ENCODE data around the gene RAB37.

Gene RAB37

DNA sequence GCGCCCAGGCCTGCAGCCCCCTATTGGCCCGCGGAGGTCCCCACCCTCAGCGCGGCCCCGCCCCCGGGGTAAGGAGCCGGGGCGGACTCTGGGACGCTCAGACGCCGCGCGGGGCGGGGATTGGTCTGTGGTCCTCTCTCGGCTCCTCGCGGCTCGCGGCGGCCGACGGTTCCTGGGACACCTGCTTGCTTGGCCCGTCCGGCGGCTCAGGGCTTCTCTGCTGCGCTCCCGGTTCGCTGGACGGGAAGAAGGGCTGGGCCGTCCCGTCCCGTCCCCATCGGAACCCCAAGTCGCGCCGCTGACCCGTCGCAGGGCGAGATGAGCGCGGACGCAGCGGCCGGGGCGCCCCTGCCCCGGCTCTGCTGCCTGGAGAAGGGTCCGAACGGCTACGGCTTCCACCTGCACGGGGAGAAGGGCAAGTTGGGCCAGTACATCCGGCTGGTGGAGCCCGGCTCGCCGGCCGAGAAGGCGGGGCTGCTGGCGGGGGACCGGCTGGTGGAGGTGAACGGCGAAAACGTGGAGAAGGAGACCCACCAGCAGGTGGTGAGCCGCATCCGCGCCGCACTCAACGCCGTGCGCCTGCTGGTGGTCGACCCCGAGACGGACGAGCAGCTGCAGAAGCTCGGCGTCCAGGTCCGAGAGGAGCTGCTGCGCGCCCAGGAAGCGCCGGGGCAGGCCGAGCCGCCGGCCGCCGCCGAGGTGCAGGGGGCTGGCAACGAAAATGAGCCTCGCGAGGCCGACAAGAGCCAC is 11.6 kb downstream of the RAB37 start, which contains the start of gene NHERF1:
Gene NHERF1 (plus strand): TSS at position 100 of the 750 bp plus-strand sequence. CDS start 219 bp downstream, at position 319.
- TF ChIP-seq, protein P1, sequence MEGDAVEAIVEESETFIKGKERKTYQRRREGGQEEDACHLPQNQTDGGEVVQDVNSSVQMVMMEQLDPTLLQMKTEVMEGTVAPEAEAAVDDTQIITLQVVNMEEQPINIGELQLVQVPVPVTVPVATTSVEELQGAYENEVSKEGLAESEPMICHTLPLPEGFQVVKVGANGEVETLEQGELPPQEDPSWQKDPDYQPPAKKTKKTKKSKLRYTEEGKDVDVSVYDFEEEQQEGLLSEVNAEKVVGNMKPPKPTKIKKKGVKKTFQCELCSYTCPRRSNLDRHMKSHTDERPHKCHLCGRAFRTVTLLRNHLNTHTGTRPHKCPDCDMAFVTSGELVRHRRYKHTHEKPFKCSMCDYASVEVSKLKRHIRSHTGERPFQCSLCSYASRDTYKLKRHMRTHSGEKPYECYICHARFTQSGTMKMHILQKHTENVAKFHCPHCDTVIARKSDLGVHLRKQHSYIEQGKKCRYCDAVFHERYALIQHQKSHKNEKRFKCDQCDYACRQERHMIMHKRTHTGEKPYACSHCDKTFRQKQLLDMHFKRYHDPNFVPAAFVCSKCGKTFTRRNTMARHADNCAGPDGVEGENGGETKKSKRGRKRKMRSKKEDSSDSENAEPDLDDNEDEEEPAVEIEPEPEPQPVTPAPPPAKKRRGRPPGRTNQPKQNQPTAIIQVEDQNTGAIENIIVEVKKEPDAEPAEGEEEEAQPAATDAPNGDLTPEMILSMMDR (IDR thresholded peaks at IDR 0.05; ENCODE audit: control insufficient read depth, extremely low read depth, insufficient read depth), result peak; percentile 32; the same call in 1 of the 2 replicates
- peak; percentile 66 for DNase-seq (ENCODE audit: low read depth)
- peak within 1 kb of the TSS; percentile 98 for H3K4me3 ChIP-seq (ENCODE audit: low read depth, low read length)

DNA sequence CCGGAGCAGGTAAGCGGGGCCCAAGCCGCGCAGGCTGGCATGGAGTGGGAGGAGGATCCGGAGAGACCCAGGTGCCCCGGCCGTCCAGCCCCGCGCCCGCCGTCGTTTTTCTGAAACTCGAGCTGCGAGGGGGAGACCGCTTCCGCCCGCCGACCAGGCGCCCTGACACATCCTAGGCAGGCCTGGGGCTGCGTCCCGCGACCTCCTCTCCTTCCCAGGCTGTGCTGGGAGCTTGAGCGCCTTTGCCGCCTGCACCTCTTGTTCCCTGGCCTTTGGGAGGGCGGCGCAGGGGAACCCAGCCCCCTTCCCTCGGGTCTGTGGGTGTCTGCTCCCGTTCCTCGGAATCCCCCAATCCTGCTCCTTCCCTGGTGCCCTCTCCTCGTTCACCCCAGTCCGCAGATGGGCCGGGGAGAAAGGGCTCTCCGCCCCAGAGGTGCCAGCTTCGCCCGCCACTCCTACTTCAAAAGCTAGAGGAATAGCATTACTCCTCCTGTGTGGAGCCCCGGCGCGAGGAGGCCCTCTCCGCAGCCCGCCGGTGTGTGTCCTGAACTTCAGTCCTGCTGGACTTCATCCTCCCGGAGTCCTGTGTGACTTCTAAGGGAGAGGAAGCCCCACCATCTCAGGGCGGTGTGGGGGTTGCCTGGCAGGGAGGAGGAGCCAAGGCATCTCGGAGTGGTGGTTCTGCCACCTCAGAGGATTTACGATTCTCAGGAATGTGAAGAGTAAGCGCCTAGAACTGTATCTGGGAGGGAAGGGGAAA is 12.4 kb downstream of the RAB37 start:
- peak overlapping the region; percentile 98 for H3K4me3 ChIP-seq (ENCODE audit: low read depth, low read length)
- DNase-seq (ENCODE audit: low read depth), result no peak
- TF ChIP-seq, protein P1 (IDR thresholded peaks at IDR 0.05; ENCODE audit: control insufficient read depth, extremely low read depth, insufficient read depth), result no peak

DNA sequence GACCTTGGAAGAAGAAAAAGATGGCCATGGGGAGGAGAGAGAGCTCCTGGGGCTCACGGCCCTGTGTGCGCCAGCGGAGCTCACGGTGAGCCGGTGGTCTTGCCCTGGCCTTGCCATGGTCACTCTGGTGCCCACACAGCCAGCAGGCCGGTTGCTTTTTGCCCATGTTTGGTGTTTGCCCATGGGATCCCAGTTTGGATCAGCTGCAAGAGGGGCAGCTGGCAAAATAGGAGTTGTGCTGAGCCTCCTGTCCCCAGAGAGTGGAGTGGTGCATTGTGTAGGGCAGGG is 12.9 kb downstream of the RAB37 start:
- TF ChIP-seq, protein P1 (IDR thresholded peaks at IDR 0.05; ENCODE audit: control insufficient read depth, extremely low read depth, insufficient read depth), result no peak
- peak overlapping the region; percentile 98 for H3K4me3 ChIP-seq (ENCODE audit: low read depth, low read length)
- DNase-seq (ENCODE audit: low read depth), result no peak

DNA sequence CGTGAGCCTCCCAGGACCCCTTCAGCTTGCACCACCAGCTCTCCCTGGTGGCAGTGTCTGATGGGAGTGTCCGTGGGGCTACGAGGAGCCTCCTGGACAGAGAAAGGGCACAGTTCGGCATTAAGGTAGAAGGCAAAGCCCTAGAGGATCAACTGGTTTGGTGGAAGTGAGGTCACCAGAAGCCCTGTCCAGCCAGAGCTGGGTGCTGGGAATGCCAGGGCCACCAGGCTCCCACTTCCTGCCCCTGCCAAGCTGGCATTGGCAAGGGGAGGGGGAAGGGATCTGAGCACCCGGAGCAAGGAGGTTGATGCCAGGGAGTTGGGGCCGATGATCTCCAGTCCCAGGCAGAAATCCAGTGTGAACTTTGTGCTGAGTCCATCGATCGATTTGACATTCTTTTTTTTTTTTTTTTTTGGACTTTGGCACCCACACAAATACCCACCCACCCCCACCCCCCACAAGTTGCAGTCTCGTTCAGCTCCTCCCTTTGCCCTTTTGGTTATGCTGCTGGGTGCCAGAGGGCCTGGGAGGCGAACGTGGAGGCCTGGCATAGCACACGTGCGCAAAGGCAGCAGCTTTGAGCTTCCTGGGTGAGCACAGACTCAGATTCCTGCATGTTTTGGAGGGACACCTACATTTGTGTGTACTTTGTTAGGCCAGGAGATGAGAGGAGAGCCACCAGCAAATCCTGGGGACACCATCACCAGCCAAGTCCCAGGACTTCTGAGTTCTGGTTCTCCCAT is 13.4 kb downstream of the RAB37 start:
- TF ChIP-seq, protein P1 (IDR thresholded peaks at IDR 0.05; ENCODE audit: control insufficient read depth, extremely low read depth, insufficient read depth), result peak; percentile 13; the same call in 1 of the 2 replicates
- DNase-seq (ENCODE audit: low read depth), result peak; percentile 63
- peak overlapping the region; percentile 98 for H3K4me3 ChIP-seq (ENCODE audit: low read depth, low read length)

DNA sequence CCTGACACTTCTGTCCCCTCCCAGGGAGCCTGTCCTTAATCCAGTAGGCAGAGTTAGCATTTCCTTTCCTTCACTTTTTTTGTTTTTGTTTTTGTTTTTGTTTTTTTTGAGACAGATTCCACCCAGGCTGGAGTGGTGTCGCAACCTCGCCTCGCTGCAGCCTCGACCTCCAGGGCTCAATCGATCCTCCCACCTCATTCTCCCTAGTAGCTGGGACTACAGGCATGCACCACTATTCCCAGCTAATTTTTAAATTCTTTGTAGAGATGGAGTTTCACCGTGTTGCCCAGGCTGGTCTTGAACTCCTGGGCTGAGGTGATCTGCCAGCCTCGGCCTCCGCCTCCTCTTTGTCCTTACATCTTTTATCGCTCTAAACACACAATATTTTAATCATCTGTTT is 15.4 kb downstream of the RAB37 start:
- no peak overlapping the region for H3K4me3 ChIP-seq (ENCODE audit: low read depth, low read length)
- TF ChIP-seq, protein P1 (IDR thresholded peaks at IDR 0.05; ENCODE audit: control insufficient read depth, extremely low read depth, insufficient read depth), result no peak
- DNase-seq (ENCODE audit: low read depth), result no peak

DNA sequence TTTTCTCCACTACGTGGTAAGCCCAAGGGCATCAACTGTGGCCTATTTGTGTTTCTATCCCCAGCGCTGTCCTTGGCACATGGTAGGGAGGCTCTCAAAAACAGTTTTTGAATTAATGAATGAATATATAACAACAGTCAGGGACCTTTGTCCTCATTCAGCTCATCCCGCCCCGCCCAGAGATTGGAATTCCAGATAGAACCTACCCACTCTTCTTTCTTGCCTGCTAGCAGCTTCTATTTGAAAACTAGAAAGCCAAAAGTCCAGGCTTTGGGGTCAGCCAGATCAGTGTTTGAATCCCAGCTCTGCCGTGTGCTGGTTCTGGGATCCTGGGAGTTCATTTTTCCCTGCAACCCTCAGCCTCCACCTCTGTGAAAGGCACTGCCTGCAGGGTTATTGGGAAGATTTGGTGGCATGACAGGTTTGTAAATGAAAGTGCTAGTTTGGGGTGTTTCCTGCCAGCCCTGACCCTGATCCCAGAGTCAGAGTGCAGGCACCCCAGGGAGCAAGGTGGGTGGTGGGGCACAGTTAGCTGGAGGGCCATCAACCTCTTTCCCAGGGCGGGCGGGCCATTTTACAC is 15.9 kb downstream of the RAB37 start:
- H3K4me3 ChIP-seq (ENCODE audit: low read depth, low read length), result no peak overlapping the region
- DNase-seq (ENCODE audit: low read depth), result no peak
- TF ChIP-seq, protein P1 (IDR thresholded peaks at IDR 0.05; ENCODE audit: control insufficient read depth, extremely low read depth, insufficient read depth), result no peak

All from LNCaP clone FGC (cell line).